HepG2 (cell line): ENCODE results near the gene RSBN1L. TPM values are rescaled to one million over a fixed set of nuclear protein-coding genes. Genes with fewer than 3 reads are reported as not detected.

Experiments used
- GFI1 ChIP-seq: sonication (generic); formaldehyde crosslinking; IDR thresholded peaks from 2 replicates; pipeline ENCODE4 v1.5.0; 2020; ENCODE audit warnings: missing genetic modification reagents, mild to moderate bottlenecking, borderline replicate concordance
- PRPF4 ChIP-seq: fragments of 200-400 bp; formaldehyde crosslinking; IDR thresholded peaks from 2 replicates; pipeline ENCODE4 v1.6.1; 2016; ENCODE audit warnings: low read length, low read depth; ENCODE audit not compliant: poor library complexity, severe bottlenecking
- RXRA ChIP-seq: sonication (generic); formaldehyde crosslinking; IDR thresholded peaks from 2 replicates; pipeline ENCODE4 v1.5.1; 2020; ENCODE audit warnings: missing genetic modification reagents
- SIX1 ChIP-seq: sonication (generic); formaldehyde crosslinking; IDR thresholded peaks from 2 replicates; pipeline ENCODE4 v1.4.0; 2020; ENCODE audit warnings: missing genetic modification reagents, borderline replicate concordance
- ZBTB7B ChIP-seq: sonication (generic); formaldehyde crosslinking; IDR thresholded peaks from 2 replicates; pipeline ENCODE4 v1.4.0; 2020; ENCODE audit warnings: missing genetic modification reagents
- ZNF441 ChIP-seq: sonication (generic); formaldehyde crosslinking; IDR thresholded peaks from 2 replicates; pipeline ENCODE4 v1.7.0; 2021; ENCODE audit warnings: missing genetic modification reagents, borderline replicate concordance
- polyA plus RNA-seq, 8 experiments: library from polyadenylated mRNA; depleted of rRNA in 3 of 8; stranded (reverse) in 7 of 8; unstranded in 1 of 8; fragments of >200 nt; fragmentation: Illumina TruSeq in 4 of 8; extraction: Trizol in 4 of 8; gene quantifications; 2 replicates each; pipeline versions ENCODE4 v1.2.1 to v1.2.3, GENCODE V29; 2011 to 2016; ENCODE audit warnings: low read depth in 4 of 8, missing spikeins in 1 of 8, mixed read lengths in 1 of 8; ENCODE audit not compliant: insufficient read depth in 1 of 8
- total RNA-seq, 5 experiments: library from RNA; depleted of rRNA; stranded (reverse); fragments of >200 nt; fragmentation: Illumina TruSeq; extraction: Trizol; gene quantifications; 2 replicates each; pipeline ENCODE4 v1.2.3, GENCODE V29; 2016; ENCODE audit warnings: low read depth in 1 of 5
- TF ChIP-seq, protein P1 (sequence below): sonication (generic); formaldehyde crosslinking; IDR thresholded peaks from 2 replicates; pipeline ENCODE4 v1.4.0; 2020; ENCODE audit warnings: missing genetic modification reagents
- TF ChIP-seq, protein P2 (sequence below): conservative IDR thresholded peaks from 2 replicates; pipeline ENCODE4 v1.6.1; 2018; ENCODE audit warnings: missing genetic modification reagents
- TF ChIP-seq, protein P3 (sequence below): IDR thresholded peaks from 2 replicates; pipeline ENCODE4 v1.6.1; 2018; ENCODE audit warnings: missing genetic modification reagents
- TF ChIP-seq, protein P4 (sequence below): sonication (generic); formaldehyde crosslinking; IDR thresholded peaks from 2 replicates; pipeline ENCODE4; 2020; ENCODE audit warnings: missing genetic modification reagents, mild to moderate bottlenecking, borderline replicate concordance
- TF ChIP-seq, protein P5 (sequence below): sonication (generic); formaldehyde crosslinking; IDR thresholded peaks from 2 replicates; pipeline ENCODE4 v1.4.0; 2020; ENCODE audit warnings: low read depth, missing genetic modification reagents

The RSBN1L gene
- total and polyA plus RNA-seq, 2 of the 13 experiments (the other 11 are each of a cell fraction or from before 2014, with no cell fraction given) = 7.7 to 21.3 TPM

DNA sequence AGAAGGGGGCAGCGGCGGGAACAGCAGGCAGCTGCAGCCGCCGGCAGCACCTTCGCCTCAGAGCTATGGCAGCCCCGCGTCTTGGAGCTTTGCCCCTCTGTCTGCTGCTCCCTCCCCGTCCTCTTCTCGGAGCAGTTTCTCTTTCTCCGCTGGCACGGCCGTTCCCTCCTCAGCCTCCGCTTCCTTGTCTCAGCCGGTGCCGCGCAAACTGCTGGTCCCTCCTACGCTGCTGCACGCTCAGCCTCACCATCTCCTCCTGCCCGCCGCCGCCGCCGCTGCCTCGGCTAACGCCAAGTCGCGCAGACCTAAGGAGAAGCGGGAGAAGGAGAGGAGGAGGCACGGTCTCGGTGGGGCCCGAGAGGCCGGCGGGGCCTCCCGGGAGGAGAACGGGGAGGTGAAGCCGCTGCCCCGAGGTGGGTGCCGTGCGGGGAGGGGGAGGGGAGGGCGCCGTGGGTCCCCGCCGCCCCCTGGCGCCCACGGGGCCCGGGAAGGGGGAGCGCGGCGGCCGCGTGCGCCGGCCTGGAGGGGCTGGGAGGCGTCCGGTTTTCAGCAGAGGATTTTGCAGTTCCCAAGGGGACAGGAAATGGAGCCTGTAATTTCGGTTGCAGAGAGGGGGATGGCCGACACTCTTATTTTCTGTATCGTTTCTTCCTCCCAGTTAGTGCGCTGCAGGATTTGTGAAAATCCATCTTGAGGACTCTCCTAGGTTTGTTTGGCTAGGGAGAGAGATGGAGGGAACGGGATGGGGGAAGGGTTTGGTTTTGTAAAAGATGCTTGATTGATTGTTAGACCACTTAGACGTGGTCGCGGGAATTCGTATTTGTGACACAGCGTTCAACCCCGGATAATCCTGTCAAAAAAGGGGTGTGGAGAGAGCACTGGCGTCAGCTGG, 630 bp downstream of the RSBN1L start (continued):
- TF ChIP-seq, protein P1, sequence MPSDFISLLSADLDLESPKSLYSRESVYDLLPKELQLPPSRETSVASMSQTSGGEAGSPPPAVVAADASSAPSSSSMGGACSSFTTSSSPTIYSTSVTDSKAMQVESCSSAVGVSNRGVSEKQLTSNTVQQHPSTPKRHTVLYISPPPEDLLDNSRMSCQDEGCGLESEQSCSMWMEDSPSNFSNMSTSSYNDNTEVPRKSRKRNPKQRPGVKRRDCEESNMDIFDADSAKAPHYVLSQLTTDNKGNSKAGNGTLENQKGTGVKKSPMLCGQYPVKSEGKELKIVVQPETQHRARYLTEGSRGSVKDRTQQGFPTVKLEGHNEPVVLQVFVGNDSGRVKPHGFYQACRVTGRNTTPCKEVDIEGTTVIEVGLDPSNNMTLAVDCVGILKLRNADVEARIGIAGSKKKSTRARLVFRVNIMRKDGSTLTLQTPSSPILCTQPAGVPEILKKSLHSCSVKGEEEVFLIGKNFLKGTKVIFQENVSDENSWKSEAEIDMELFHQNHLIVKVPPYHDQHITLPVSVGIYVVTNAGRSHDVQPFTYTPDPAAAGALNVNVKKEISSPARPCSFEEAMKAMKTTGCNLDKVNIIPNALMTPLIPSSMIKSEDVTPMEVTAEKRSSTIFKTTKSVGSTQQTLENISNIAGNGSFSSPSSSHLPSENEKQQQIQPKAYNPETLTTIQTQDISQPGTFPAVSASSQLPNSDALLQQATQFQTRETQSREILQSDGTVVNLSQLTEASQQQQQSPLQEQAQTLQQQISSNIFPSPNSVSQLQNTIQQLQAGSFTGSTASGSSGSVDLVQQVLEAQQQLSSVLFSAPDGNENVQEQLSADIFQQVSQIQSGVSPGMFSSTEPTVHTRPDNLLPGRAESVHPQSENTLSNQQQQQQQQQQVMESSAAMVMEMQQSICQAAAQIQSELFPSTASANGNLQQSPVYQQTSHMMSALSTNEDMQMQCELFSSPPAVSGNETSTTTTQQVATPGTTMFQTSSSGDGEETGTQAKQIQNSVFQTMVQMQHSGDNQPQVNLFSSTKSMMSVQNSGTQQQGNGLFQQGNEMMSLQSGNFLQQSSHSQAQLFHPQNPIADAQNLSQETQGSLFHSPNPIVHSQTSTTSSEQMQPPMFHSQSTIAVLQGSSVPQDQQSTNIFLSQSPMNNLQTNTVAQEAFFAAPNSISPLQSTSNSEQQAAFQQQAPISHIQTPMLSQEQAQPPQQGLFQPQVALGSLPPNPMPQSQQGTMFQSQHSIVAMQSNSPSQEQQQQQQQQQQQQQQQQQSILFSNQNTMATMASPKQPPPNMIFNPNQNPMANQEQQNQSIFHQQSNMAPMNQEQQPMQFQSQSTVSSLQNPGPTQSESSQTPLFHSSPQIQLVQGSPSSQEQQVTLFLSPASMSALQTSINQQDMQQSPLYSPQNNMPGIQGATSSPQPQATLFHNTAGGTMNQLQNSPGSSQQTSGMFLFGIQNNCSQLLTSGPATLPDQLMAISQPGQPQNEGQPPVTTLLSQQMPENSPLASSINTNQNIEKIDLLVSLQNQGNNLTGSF = no peak
- TF ChIP-seq RXRA (CRISPR knock-in tag) (no peak), GFI1 (no peak), ZBTB7B (no peak), ZNF441 (CRISPR knock-in tag) (no peak), SIX1 (CRISPR knock-in tag) (no peak), PRPF4 (no peak)
- TF ChIP-seq, protein P2, sequence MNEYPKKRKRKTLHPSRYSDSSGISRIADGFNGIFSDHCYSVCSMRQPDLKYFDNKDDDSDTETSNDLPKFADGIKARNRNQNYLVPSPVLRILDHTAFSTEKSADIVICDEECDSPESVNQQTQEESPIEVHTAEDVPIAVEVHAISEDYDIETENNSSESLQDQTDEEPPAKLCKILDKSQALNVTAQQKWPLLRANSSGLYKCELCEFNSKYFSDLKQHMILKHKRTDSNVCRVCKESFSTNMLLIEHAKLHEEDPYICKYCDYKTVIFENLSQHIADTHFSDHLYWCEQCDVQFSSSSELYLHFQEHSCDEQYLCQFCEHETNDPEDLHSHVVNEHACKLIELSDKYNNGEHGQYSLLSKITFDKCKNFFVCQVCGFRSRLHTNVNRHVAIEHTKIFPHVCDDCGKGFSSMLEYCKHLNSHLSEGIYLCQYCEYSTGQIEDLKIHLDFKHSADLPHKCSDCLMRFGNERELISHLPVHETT = peak; percentile 47; the same call in 1 of the 2 replicates
- TF ChIP-seq, protein P3, sequence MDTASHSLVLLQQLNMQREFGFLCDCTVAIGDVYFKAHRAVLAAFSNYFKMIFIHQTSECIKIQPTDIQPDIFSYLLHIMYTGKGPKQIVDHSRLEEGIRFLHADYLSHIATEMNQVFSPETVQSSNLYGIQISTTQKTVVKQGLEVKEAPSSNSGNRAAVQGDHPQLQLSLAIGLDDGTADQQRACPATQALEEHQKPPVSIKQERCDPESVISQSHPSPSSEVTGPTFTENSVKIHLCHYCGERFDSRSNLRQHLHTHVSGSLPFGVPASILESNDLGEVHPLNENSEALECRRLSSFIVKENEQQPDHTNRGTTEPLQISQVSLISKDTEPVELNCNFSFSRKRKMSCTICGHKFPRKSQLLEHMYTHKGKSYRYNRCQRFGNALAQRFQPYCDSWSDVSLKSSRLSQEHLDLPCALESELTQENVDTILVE = no peak
- TF ChIP-seq, protein P4, sequence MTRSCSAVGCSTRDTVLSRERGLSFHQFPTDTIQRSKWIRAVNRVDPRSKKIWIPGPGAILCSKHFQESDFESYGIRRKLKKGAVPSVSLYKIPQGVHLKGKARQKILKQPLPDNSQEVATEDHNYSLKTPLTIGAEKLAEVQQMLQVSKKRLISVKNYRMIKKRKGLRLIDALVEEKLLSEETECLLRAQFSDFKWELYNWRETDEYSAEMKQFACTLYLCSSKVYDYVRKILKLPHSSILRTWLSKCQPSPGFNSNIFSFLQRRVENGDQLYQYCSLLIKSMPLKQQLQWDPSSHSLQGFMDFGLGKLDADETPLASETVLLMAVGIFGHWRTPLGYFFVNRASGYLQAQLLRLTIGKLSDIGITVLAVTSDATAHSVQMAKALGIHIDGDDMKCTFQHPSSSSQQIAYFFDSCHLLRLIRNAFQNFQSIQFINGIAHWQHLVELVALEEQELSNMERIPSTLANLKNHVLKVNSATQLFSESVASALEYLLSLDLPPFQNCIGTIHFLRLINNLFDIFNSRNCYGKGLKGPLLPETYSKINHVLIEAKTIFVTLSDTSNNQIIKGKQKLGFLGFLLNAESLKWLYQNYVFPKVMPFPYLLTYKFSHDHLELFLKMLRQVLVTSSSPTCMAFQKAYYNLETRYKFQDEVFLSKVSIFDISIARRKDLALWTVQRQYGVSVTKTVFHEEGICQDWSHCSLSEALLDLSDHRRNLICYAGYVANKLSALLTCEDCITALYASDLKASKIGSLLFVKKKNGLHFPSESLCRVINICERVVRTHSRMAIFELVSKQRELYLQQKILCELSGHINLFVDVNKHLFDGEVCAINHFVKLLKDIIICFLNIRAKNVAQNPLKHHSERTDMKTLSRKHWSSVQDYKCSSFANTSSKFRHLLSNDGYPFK (CRISPR knock-in tag) = no peak; the same call in 1 of the 2 replicates
- TF ChIP-seq, protein P5, sequence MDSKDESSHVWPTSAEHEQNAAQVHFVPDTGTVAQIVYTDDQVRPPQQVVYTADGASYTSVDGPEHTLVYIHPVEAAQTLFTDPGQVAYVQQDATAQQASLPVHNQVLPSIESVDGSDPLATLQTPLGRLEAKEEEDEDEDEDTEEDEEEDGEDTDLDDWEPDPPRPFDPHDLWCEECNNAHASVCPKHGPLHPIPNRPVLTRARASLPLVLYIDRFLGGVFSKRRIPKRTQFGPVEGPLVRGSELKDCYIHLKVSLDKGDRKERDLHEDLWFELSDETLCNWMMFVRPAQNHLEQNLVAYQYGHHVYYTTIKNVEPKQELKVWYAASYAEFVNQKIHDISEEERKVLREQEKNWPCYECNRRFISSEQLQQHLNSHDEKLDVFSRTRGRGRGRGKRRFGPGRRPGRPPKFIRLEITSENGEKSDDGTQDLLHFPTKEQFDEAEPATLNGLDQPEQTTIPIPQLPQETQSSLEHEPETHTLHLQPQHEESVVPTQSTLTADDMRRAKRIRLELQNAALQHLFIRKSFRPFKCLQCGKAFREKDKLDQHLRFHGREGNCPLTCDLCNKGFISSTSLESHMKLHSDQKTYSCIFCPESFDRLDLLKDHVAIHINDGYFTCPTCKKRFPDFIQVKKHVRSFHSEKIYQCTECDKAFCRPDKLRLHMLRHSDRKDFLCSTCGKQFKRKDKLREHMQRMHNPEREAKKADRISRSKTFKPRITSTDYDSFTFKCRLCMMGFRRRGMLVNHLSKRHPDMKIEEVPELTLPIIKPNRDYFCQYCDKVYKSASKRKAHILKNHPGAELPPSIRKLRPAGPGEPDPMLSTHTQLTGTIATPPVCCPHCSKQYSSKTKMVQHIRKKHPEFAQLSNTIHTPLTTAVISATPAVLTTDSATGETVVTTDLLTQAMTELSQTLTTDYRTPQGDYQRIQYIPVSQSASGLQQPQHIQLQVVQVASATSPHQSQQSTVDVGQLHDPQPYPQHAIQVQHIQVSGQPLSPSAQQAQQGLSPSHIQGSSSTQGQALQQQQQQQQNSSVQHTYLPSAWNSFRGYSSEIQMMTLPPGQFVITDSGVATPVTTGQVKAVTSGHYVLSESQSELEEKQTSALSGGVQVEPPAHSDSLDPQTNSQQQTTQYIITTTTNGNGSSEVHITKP = no peak
